ENCODE data around the gene LRP1.
A peak's percentile ranks its signal among the peaks of the same experiment; 100 is the strongest.

Gene LRP1

DNA sequence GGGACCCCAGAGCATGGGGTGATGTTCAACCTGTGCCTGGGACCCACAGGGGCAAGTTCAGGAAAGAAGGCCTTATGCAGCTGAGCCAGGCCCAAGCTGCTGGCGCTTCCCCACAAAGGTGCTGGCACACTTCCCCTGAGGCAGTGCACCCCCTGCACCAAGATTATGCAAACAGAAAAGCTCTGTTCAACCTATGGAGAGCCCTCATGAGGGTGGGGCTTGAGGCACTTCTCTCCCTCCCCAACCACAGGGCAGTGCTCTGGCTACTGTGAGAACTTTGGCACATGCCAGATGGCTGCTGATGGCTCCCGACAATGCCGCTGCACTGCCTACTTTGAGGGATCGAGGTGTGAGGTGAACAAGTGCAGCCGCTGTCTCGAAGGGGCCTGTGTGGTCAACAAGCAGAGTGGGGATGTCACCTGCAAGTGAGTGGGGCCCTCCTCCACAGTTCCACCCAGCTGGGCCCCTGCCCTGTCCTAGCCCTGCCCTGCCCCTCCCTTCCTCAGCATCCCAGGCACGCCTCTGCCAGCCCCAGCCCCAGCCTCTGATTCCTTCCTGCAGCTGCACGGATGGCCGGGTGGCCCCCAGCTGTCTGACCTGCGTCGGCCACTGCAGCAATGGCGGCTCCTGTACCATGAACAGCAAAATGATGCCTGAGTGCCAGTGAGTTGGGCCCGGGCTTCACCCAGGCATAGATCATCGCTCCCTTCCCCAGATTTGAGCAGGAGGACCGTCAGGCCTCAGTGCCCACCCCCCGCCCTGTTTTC, 82.8 kb downstream of the LRP1 start:
- peaks cover 32% of the 10 kb centered on the region for H3K4me1 ChIP-seq (ENCODE audit: low read depth, poor library complexity, severe bottlenecking)
- H3K4me3 ChIP-seq (IDR thresholded peaks at IDR 0.05; ENCODE audit: insufficient read depth, low read depth, low read length), result no peak overlapping the region
- H3K27me3 ChIP-seq (ENCODE audit: insufficient read depth, low read depth), result peaks cover 35% of the 10 kb centered on the region
- no peak overlapping the region for H3K27ac ChIP-seq
- H3K9ac ChIP-seq, result no peak overlapping the region
- no peak overlapping the region for H3K4me2 ChIP-seq
- no peaks in the 10 kb centered on the region for H3K36me3 ChIP-seq (ENCODE audit: insufficient read depth)
- no peak overlapping the region for H2AFZ ChIP-seq (ENCODE audit: low read depth)
- no peaks in the 10 kb centered on the region for H4K20me1 ChIP-seq (ENCODE audit: insufficient read depth)
- H3K79me2 ChIP-seq (ENCODE audit: insufficient read depth, low read depth), result no peaks in the 10 kb centered on the region
- TF ChIP-seq, protein P1, sequence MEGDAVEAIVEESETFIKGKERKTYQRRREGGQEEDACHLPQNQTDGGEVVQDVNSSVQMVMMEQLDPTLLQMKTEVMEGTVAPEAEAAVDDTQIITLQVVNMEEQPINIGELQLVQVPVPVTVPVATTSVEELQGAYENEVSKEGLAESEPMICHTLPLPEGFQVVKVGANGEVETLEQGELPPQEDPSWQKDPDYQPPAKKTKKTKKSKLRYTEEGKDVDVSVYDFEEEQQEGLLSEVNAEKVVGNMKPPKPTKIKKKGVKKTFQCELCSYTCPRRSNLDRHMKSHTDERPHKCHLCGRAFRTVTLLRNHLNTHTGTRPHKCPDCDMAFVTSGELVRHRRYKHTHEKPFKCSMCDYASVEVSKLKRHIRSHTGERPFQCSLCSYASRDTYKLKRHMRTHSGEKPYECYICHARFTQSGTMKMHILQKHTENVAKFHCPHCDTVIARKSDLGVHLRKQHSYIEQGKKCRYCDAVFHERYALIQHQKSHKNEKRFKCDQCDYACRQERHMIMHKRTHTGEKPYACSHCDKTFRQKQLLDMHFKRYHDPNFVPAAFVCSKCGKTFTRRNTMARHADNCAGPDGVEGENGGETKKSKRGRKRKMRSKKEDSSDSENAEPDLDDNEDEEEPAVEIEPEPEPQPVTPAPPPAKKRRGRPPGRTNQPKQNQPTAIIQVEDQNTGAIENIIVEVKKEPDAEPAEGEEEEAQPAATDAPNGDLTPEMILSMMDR (conservative IDR thresholded peaks at IDR 0.05; ENCODE audit: low read depth, low read length), result no peak

DNA sequence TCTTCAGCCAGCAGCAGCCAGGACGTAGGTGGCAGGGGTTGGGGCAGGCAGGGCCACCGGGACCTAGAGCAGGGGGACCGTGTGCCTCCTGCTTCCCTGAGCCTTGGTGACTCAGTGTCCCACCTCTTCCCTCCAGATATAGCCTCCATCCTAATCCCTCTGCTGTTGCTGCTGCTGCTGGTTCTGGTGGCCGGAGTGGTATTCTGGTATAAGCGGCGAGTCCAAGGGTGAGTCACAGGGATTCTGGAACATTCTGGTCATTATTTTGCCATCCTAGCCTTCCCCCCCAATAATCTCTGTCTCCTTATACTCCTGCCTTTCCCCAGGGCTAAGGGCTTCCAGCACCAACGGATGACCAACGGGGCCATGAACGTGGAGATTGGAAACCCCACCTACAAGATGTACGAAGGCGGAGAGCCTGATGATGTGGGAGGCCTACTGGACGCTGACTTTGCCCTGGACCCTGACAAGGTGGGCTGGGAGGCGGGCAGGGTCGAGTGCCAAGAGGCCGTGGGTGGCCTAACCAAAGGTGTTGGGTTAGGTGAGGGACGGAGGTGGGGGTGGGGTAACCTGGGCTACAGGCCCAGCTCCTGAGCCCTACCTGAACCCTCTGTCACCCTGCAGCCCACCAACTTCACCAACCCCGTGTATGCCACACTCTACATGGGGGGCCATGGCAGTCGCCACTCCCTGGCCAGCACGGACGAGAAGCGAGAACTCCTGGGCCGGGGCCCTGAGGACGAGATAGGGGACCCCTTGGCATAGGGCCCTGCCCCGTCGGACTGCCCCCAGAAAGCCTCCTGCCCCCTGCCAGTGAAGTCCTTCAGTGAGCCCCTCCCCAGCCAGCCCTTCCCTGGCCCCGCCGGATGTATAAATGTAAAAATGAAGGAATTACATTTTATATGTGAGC, 83.8 kb downstream of the LRP1 start:
- Histone ChIP-seq H3K79me2 (ENCODE audit: insufficient read depth, low read depth) (no peaks in the 10 kb centered on the region), H3K36me3 (ENCODE audit: insufficient read depth) (no peaks in the 10 kb centered on the region), H2AFZ (ENCODE audit: low read depth) (no peak overlapping the region), H3K4me3 (IDR thresholded peaks at IDR 0.05; ENCODE audit: insufficient read depth, low read depth, low read length) (no peak overlapping the region), H3K27ac (no peak overlapping the region), H3K4me1 (ENCODE audit: low read depth, poor library complexity, severe bottlenecking) (peaks cover 34% of the 10 kb centered on the region), H3K4me2 (no peak overlapping the region), H3K9ac (no peak overlapping the region), H3K27me3 (ENCODE audit: insufficient read depth, low read depth) (peaks cover 35% of the 10 kb centered on the region), H4K20me1 (ENCODE audit: insufficient read depth) (no peaks in the 10 kb centered on the region)
- TF ChIP-seq, protein P1 (conservative IDR thresholded peaks at IDR 0.05; ENCODE audit: low read depth, low read length), result no peak

DNA sequence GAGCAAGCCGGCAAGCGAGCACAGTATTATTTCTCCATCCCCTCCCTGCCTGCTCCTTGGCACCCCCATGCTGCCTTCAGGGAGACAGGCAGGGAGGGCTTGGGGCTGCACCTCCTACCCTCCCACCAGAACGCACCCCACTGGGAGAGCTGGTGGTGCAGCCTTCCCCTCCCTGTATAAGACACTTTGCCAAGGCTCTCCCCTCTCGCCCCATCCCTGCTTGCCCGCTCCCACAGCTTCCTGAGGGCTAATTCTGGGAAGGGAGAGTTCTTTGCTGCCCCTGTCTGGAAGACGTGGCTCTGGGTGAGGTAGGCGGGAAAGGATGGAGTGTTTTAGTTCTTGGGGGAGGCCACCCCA, 84.4 kb downstream of the LRP1 start:
- H3K4me2 ChIP-seq, result no peak overlapping the region; the same call in 1 of the 2 replicates
- H3K27me3 ChIP-seq (ENCODE audit: insufficient read depth, low read depth), result peaks cover 41% of the 10 kb centered on the region
- H3K27ac ChIP-seq, result no peak overlapping the region
- H3K79me2 ChIP-seq (ENCODE audit: insufficient read depth, low read depth), result no peaks in the 10 kb centered on the region
- no peaks in the 10 kb centered on the region for H3K36me3 ChIP-seq (ENCODE audit: insufficient read depth)
- H3K4me3 ChIP-seq (IDR thresholded peaks at IDR 0.05; ENCODE audit: insufficient read depth, low read depth, low read length), result no peak overlapping the region
- no peaks in the 10 kb centered on the region for H4K20me1 ChIP-seq (ENCODE audit: insufficient read depth)
- peak overlapping the region; percentile 27; the same call in 1 of the 2 replicates for H2AFZ ChIP-seq (ENCODE audit: low read depth)
- peaks cover 40% of the 10 kb centered on the region for H3K4me1 ChIP-seq (ENCODE audit: low read depth, poor library complexity, severe bottlenecking)
- no peak overlapping the region for H3K9ac ChIP-seq
- TF ChIP-seq, protein P1 (conservative IDR thresholded peaks at IDR 0.05; ENCODE audit: low read depth, low read length), result no peak

DNA sequence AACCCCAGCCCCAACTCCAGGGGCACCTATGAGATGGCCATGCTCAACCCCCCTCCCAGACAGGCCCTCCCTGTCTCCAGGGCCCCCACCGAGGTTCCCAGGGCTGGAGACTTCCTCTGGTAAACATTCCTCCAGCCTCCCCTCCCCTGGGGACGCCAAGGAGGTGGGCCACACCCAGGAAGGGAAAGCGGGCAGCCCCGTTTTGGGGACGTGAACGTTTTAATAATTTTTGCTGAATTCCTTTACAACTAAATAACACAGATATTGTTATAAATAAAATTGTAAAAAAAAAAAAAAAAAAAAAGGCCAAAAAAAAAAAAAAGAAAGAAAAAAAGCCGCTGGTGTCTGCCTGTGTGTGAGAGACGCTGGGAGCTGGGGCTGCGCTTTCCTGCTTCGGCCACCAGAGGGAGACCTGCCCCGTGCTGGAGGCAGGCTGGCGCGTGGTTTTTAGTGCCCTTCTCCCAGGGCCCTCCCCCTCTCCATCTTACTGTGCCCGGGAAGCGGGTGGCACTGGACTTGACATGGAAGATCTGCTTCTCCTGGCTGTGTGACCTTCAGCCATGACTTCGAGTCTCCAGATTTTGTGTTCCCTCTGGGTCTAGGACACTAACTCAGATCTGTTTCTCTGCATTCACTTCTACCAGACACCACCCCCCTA, 84.9 kb downstream of the LRP1 start:
- no peaks in the 10 kb centered on the region for H3K36me3 ChIP-seq (ENCODE audit: insufficient read depth)
- H3K4me2 ChIP-seq, result peak overlapping the region; percentile 66
- no peaks in the 10 kb centered on the region for H4K20me1 ChIP-seq (ENCODE audit: insufficient read depth)
- H3K27me3 ChIP-seq (ENCODE audit: insufficient read depth, low read depth), result peaks cover 46% of the 10 kb centered on the region
- no peak overlapping the region for H3K27ac ChIP-seq
- H3K4me1 ChIP-seq (ENCODE audit: low read depth, poor library complexity, severe bottlenecking), result peaks cover 40% of the 10 kb centered on the region
- peak overlapping the region; percentile 91; the same call in 1 of the 2 replicates for H2AFZ ChIP-seq (ENCODE audit: low read depth)
- H3K4me3 ChIP-seq (IDR thresholded peaks at IDR 0.05; ENCODE audit: insufficient read depth, low read depth, low read length), result no peak overlapping the region
- TF ChIP-seq, protein P1 (conservative IDR thresholded peaks at IDR 0.05; ENCODE audit: low read depth, low read length), result peak; percentile 99
- H3K9ac ChIP-seq, result no peak overlapping the region
- no peaks in the 10 kb centered on the region for H3K79me2 ChIP-seq (ENCODE audit: insufficient read depth, low read depth)
